Fibroblast of pulmonary artery (primary cell): ENCODE data around the gene FERMT3.
A peak's percentile ranks its signal among the peaks of the same experiment; 100 is the strongest.
"Not testable (repeated sequence)": the region's sequence is repeated elsewhere in the genome, so short reads cannot be mapped to it uniquely, and the experiment has no call there.

Experiments
- DNase-seq: peaks from one replicate; pipeline ENCODE4 v3.0.0-alpha.2; 2010; ENCODE audit warnings: low read depth
- H3K4me3 ChIP-seq: replicated peaks from 2 replicates; pipeline ENCODE4 v1.5.1; 2011; ENCODE audit warnings: low read depth, mild to moderate bottlenecking, control low read depth, low read length, moderate library complexity
- CTCF ChIP-seq: IDR thresholded peaks from 2 replicates; pipeline ENCODE4 v1.5.1; 2011; ENCODE audit warnings: mild to moderate bottlenecking, control low read depth, low read length, inconsistent platforms; ENCODE audit errors: missing control alignments

The FERMT3 gene

GRCh38 chr11:64243236-64243854 is 36.8 kb downstream of the FERMT3 start:
- DNase-seq = no peak
- no peak overlapping the region for H3K4me3 ChIP-seq
- no peak for TF ChIP-seq CTCF

GRCh38 chr11:64244107-64244506 is 37.6 kb downstream of the FERMT3 start:
- H3K4me3 ChIP-seq = no peak overlapping the region
- no peak for DNase-seq
- no peak for TF ChIP-seq CTCF

GRCh38 chr11:64244966-64245365 is 38.4 kb downstream of the FERMT3 start:
- no peak for DNase-seq
- TF ChIP-seq CTCF = no peak
- peak overlapping the region; percentile 94 for H3K4me3 ChIP-seq

GRCh38 chr11:64245401-64245796 is 38.9 kb downstream of the FERMT3 start:
- peak overlapping the region; percentile 94 for H3K4me3 ChIP-seq
- no peak for TF ChIP-seq CTCF
- no peak for DNase-seq

- H3K4me3 ChIP-seq = peak overlapping the region; percentile 94
- DNase-seq = peak; percentile 82
- no peak for TF ChIP-seq CTCF
These were observed 39.5 kb downstream of the FERMT3 start for GRCh38 chr11:64245797-64246620.

GRCh38 chr11:64246621-64246870 is 40.0 kb downstream of the FERMT3 start:
- not testable (repeated sequence) for DNase-seq
- H3K4me3 ChIP-seq = peak overlapping the region; percentile 94

GRCh38 chr11:64246871-64247728 is 40.6 kb downstream of the FERMT3 start, which contains the start of gene PPP1R14B:
Gene PPP1R14B (minus strand): TSS chr11:64246943. CDS start chr11:64246673, 270 bp downstream.
- peak within 1 kb of the TSS; percentile 94 for H3K4me3 ChIP-seq
- no peak for TF ChIP-seq CTCF
- peak; percentile 84 for DNase-seq
